DND-41 (cell line): Measurements from ENCODE around the gene ACAA1.

Experiments
- ATAC-seq: fragments of 200-7000 bp; cut with Tn5 transposase; 3 replicates; pipeline ENCODE4 v1.9.1; 2021; ENCODE audit warnings: low read depth; ENCODE audit not compliant: insufficient read depth
- DNase-seq: peaks from one replicate; pipeline ENCODE4 v3.0.0-alpha.2; 2020
- H2AFZ ChIP-seq: 2 replicates; pipeline ENCODE4 v1.6.0; 2012; ENCODE audit warnings: low read depth, low read length
- H3K27ac ChIP-seq: 2 replicates; pipeline ENCODE4 v1.5.1; 2012; ENCODE audit warnings: low read length, inconsistent platforms
- H3K27me3 ChIP-seq: fragments of 200-600 bp; sonication (generic); 2 replicates; pipeline ENCODE4 v1.6.0; 2012; ENCODE audit warnings: low read length, mild to moderate bottlenecking, inconsistent platforms; ENCODE audit not compliant: insufficient read depth, poor library complexity
- H3K36me3 ChIP-seq: 2 replicates; pipeline ENCODE4 v1.5.1; 2012; ENCODE audit warnings: low read length, inconsistent platforms; ENCODE audit not compliant: insufficient read depth
- H3K4me1 ChIP-seq: 2 replicates; pipeline ENCODE4 v1.5.1; 2012; ENCODE audit warnings: mild to moderate bottlenecking, low read length; ENCODE audit not compliant: insufficient read depth
- H3K4me2 ChIP-seq: 2 replicates; pipeline ENCODE4 v1.6.0; 2012; ENCODE audit warnings: mild to moderate bottlenecking, moderate library complexity, low read length, inconsistent platforms; ENCODE audit not compliant: insufficient read depth
- H3K4me3 ChIP-seq, 2 experiments: fragments of 200-600 bp in 1 of 2; shearing (Covaris generic) in 1 of 2; 2 replicates each; pipeline ENCODE4 v1.5.1; 2012 to 2016; ENCODE audit warnings: inconsistent platforms in 2 of 2, low read length in 2 of 2, mild to moderate bottlenecking in 2 of 2, low read depth in 1 of 2, moderate library complexity in 1 of 2
- H3K79me2 ChIP-seq: 2 replicates; pipeline ENCODE4 v1.6.0; 2012; ENCODE audit warnings: low read length, inconsistent platforms; ENCODE audit not compliant: insufficient read depth
- H3K9ac ChIP-seq: 2 replicates; pipeline ENCODE4 v1.6.0; 2012; ENCODE audit warnings: low read depth, mild to moderate bottlenecking, inconsistent platforms, low read length, moderate library complexity
- H3K9me3 ChIP-seq: 2 replicates; pipeline ENCODE4 v1.5.1; 2012; ENCODE audit warnings: low read length, moderate library complexity, mild to moderate bottlenecking, inconsistent platforms; ENCODE audit not compliant: insufficient read depth, severe bottlenecking
- H4K20me1 ChIP-seq: 2 replicates; pipeline ENCODE4 v1.6.0; 2012; ENCODE audit warnings: low read length; ENCODE audit not compliant: insufficient read depth
- EZH2 ChIP-seq: IDR thresholded peaks from 3 replicates; pipeline ENCODE4 v1.6.1; 2012; ENCODE audit warnings: borderline replicate concordance, low read depth, mild to moderate bottlenecking, moderate library complexity, low read length, inconsistent platforms; ENCODE audit not compliant: severe bottlenecking
- TF ChIP-seq, protein P1 (sequence below): IDR thresholded peaks from 2 replicates; pipeline ENCODE4 v1.5.1; 2012; ENCODE audit warnings: borderline replicate concordance, low read length, moderate library complexity, mild to moderate bottlenecking; ENCODE audit not compliant: poor library complexity, severe bottlenecking; ENCODE audit errors: extremely low read depth

ACAA1 gene

DNA sequence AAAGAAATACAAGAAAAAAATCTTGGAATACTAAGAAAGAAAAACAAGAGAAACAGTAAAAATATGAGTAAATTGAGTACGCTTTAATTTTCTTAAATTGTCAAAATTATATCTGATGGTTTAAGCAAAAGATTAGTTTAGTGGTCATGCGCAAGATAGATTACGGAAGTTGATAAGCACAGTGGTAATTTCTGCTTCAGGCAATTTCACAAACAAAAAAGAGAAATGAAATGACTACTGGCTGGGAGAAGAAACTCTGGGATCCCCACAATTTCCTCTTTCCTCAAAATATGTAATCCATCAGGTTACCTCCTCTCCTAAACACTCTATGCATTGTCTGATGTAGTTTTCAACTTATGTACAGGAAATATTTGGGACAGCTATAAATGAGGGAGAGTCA lies 10.5 kb upstream of the ACAA1 start:
- no peaks in the 10 kb centered on the region for H3K27me3 ChIP-seq
- no peaks in the 10 kb centered on the region for H3K4me1 ChIP-seq
- no peaks in the 10 kb centered on the region for H3K36me3 ChIP-seq
- H3K9ac ChIP-seq: no peak overlapping the region
- no peak overlapping the region for H3K4me2 ChIP-seq
- H3K27ac ChIP-seq: no peak overlapping the region
- no peak overlapping the region for H3K4me3 ChIP-seq
- H3K79me2 ChIP-seq: no peaks in the 10 kb centered on the region
- H4K20me1 ChIP-seq: no peaks in the 10 kb centered on the region
- ATAC-seq: no peak
- no peak for TF ChIP-seq EZH2
- TF ChIP-seq, protein P1, sequence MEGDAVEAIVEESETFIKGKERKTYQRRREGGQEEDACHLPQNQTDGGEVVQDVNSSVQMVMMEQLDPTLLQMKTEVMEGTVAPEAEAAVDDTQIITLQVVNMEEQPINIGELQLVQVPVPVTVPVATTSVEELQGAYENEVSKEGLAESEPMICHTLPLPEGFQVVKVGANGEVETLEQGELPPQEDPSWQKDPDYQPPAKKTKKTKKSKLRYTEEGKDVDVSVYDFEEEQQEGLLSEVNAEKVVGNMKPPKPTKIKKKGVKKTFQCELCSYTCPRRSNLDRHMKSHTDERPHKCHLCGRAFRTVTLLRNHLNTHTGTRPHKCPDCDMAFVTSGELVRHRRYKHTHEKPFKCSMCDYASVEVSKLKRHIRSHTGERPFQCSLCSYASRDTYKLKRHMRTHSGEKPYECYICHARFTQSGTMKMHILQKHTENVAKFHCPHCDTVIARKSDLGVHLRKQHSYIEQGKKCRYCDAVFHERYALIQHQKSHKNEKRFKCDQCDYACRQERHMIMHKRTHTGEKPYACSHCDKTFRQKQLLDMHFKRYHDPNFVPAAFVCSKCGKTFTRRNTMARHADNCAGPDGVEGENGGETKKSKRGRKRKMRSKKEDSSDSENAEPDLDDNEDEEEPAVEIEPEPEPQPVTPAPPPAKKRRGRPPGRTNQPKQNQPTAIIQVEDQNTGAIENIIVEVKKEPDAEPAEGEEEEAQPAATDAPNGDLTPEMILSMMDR: no peak
- no peak for DNase-seq
- H3K9me3 ChIP-seq: peaks cover 5% of the 10 kb centered on the region
- H2AFZ ChIP-seq: no peak overlapping the region

DNA sequence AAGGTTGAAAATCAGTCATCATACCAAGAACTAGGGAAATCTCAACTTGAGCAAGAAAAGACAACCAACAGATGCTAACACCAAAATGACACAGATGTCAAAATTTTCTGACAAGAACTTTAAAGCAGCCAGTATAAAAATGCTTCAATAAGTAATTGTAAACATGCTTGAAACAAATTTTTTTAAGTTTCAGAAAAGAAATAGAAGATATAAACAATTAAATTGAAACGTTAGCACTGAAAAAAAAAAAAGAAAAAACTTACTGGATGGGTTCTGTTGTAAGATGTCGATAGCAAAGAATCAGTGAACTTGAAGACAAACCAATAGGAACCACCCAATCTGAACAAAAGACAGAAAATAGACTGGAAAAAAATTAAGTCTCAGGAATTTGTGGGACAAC lies 9.6 kb upstream of the ACAA1 start:
- DNase-seq: no peak
- H3K4me2 ChIP-seq: no peak overlapping the region
- H4K20me1 ChIP-seq: no peaks in the 10 kb centered on the region
- no peaks in the 10 kb centered on the region for H3K4me1 ChIP-seq
- no peak for ATAC-seq
- peaks cover 8% of the 10 kb centered on the region for H3K36me3 ChIP-seq
- no peak overlapping the region for H2AFZ ChIP-seq
- no peak for TF ChIP-seq EZH2
- H3K9ac ChIP-seq: no peak overlapping the region
- no peaks in the 10 kb centered on the region for H3K79me2 ChIP-seq
- H3K27ac ChIP-seq: no peak overlapping the region
- H3K4me3 ChIP-seq: no peak overlapping the region
- no peaks in the 10 kb centered on the region for H3K27me3 ChIP-seq
- H3K9me3 ChIP-seq: peaks cover 5% of the 10 kb centered on the region

DNA sequence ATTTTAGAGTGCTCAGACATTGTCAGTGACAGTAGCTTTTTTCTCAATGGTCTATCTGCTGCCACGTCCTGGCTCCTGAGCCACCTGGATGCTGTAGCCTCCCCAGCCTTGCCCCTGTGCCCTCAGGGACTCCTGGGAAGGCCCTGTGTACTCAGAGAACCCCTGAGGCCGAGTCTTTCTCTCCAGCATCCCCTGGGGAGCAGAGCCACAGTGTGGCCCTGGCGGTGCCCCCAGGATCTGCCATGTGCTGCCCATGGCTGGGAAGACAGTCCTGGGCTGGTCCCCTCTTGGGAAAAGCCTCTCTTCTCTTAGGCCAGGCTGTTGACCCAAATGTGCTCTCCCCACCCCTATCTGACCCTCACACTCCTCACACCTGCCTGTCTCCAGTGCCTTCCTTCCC lies 6.6 kb upstream of the ACAA1 start:
- no peak overlapping the region for H2AFZ ChIP-seq
- H3K27ac ChIP-seq: no peak overlapping the region
- peaks cover 25% of the 10 kb centered on the region for H3K36me3 ChIP-seq
- no peak overlapping the region for H3K9ac ChIP-seq
- ATAC-seq (no peak), DNase-seq (no peak)
- H3K4me3 ChIP-seq: no peak overlapping the region
- H3K4me1 ChIP-seq: peaks cover 16% of the 10 kb centered on the region
- no peak overlapping the region for H3K4me2 ChIP-seq
- peaks cover 16% of the 10 kb centered on the region for H3K79me2 ChIP-seq
- H3K9me3 ChIP-seq: peaks cover 5% of the 10 kb centered on the region
- H4K20me1 ChIP-seq: no peaks in the 10 kb centered on the region
- H3K27me3 ChIP-seq: no peaks in the 10 kb centered on the region
- TF ChIP-seq EZH2: no peak

DNA sequence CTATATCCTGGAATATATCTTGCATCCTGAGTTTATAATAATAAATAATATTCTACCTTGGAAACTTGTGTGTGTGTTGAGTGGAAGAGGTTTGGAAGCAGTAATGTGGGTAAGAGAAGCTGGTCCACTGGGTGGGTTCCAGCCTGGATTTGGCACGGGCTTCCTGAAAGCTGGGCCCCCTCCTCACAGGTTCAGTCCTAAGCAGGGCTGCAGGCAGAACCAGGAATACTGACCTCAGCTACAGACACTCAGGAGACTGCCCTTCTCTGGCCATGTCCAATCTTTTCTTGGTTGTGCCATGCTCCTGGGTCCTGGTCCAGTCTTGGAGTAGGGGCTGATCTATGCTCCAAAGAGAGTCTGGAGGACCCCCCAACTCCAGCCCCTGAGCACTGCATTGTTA lies 6.0 kb upstream of the ACAA1 start:
- H3K9me3 ChIP-seq: peaks cover 5% of the 10 kb centered on the region
- no peak overlapping the region for H3K4me3 ChIP-seq
- TF ChIP-seq, protein P1: no peak
- no peak for TF ChIP-seq EZH2
- no peak overlapping the region for H3K9ac ChIP-seq
- no peak for ATAC-seq
- H3K27ac ChIP-seq: no peak overlapping the region
- peaks cover 20% of the 10 kb centered on the region for H3K79me2 ChIP-seq
- H3K36me3 ChIP-seq: peaks cover 25% of the 10 kb centered on the region
- H4K20me1 ChIP-seq: no peaks in the 10 kb centered on the region
- H2AFZ ChIP-seq: no peak overlapping the region
- no peaks in the 10 kb centered on the region for H3K27me3 ChIP-seq
- DNase-seq: no peak
- no peak overlapping the region for H3K4me2 ChIP-seq
- H3K4me1 ChIP-seq: peaks cover 20% of the 10 kb centered on the region
